Right renal cortex interstitium (tissue), 3 donors: ENCODE data around the gene CLIC6. TPM values are rescaled to one million over a fixed set of nuclear protein-coding genes. Genes with fewer than 3 reads are reported as not detected.

Experiments
- DNase-seq, 3 donors: peaks; one replicate each; pipeline ENCODE4 v3.0.0-alpha.2; 2013; ENCODE audit warnings: low read depth in 3 of 3, low spot score in 2 of 3
- polyA plus RNA-seq, 3 donors: library from polyadenylated mRNA; unstranded; fragments of 120-200 nt; gene quantifications; one replicate each; pipeline ENCODE4 v1.2.1, GENCODE V29; 2013; ENCODE audit not compliant: insufficient read length in 3 of 3

Gene CLIC6
- polyA plus RNA-seq, 3 donors, result 1.2 to 2.1 (median 1.8) TPM

- no peak for DNase-seq
These were observed 54.0 kb downstream of the CLIC6 start for GRCh38 chr21:34722684-34723300.

- no peak for DNase-seq
These were observed 55.5 kb downstream of the CLIC6 start for GRCh38 chr21:34724131-34724856.

GRCh38 chr21:34724857-34725195, 56.0 kb downstream of the CLIC6 start:
- DNase-seq, result no peak

GRCh38 chr21:34726627-34727337, 58.0 kb downstream of the CLIC6 start:
- DNase-seq, result no peak

GRCh38 chr21:34728479-34728878, 59.7 kb downstream of the CLIC6 start:
- no peak for DNase-seq

- DNase-seq, result no peak
These were observed 61.4 kb downstream of the CLIC6 start for GRCh38 chr21:34730194-34730593.

GRCh38 chr21:34730756-34731445, 62.1 kb downstream of the CLIC6 start:
- no peak for DNase-seq

- no peak for DNase-seq
These were observed 63.6 kb downstream of the CLIC6 start for GRCh38 chr21:34732388-34732821.

- DNase-seq, result no peak
These were observed 65.1 kb downstream of the CLIC6 start for GRCh38 chr21:34733852-34734251.

- DNase-seq, result no peak
These were observed 65.9 kb downstream of the CLIC6 start for GRCh38 chr21:34734696-34735095.

GRCh38 chr21:34736116-34736874, 67.5 kb downstream of the CLIC6 start:
- DNase-seq, result no peak

GRCh38 chr21:34737115-34737514, 68.3 kb downstream of the CLIC6 start:
- no peak for DNase-seq

GRCh38 chr21:34740198-34740597, 71.4 kb downstream of the CLIC6 start:
- DNase-seq, result no peak

- DNase-seq, result no peak
These were observed 74.5 kb downstream of the CLIC6 start for GRCh38 chr21:34743285-34743684.

- DNase-seq, result no peak
These were observed 75.0 kb downstream of the CLIC6 start for GRCh38 chr21:34743831-34744230.

- no peak for DNase-seq
These were observed 76.0 kb downstream of the CLIC6 start for GRCh38 chr21:34744801-34745200.

GRCh38 chr21:34745557-34746255, 76.9 kb downstream of the CLIC6 start:
- peak; percentile 57 to 67 (median 62) for DNase-seq

GRCh38 chr21:34748862-34749261, 80.1 kb downstream of the CLIC6 start:
- no peak for DNase-seq

GRCh38 chr21:34754690-34755647, 86.2 kb downstream of the CLIC6 start:
- DNase-seq, result no peak
